Hematopoietic multipotent progenitor cell treated with erythropoietin and hydrocortisone succinate and interleukin-3 and kit ligand, for 4 days (in vitro differentiated cells): ENCODE measurements around the gene LAMP2.
"Not testable (repeated sequence)": the region's sequence is repeated elsewhere in the genome, so short reads cannot be mapped to it uniquely, and the experiment has no call there.

Experiments used
- DNase-seq: peaks from one replicate; pipeline ENCODE4 v3.0.0-alpha.2; 2015

Gene LAMP2

DNA sequence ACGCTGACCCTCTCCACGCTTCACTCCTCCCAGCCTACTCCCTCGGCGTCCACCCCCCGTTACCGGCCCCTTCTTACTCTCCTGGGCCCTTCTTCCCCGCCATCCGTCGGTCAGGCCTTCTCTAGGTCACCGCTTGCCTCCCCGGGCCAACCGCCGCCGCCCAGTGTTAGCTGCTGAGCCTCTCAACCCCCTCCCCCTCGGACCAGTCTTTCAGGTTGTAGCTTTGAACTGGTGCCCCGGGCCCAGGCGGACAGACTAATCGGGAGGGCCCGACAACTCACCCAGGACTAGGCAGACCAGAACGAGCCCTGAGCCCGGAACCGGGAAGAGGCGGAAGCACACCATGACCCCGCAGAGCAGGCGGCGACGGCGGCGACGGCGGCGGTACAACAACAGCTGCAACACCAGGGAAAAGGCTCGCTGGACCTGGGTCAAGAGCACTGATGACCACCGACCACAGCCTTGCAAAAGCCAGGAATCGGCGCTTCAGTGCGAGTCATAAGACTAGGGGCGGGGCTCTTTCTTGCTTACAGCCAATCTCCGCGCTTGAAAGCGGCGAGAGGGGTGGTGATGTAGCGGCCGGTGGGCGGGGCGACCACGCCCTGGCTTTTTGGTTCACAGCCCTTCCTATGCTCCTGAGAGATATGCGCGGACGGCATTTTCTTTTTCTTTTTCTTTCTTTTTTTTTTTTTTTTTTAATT lies at the start of gene LAMP2:
Gene LAMP2 (minus strand): TSS at position 472 of the 701 bp plus-strand sequence. CDS start 127 bp downstream, at position 345.
- peak; percentile 95 for DNase-seq

DNA sequence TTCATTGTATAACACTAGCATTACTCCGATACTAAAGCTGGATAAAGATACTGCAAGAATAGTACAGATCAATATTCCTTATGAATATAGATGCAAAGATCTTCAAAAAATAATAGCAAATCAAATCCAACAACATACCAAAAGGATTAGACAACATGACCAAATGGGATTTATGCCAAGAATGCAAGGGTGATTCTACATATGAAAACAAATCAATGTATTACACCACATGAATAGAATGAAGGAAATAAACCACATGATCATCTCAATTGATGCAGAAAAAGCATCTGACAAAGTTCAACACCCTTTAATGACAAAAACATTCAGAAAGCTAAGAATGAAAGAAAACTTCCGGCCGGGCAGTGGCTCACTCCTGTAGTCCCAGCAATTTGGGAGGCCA lies 48.8 kb upstream of the LAMP2 start:
- DNase-seq, result no peak

DNA sequence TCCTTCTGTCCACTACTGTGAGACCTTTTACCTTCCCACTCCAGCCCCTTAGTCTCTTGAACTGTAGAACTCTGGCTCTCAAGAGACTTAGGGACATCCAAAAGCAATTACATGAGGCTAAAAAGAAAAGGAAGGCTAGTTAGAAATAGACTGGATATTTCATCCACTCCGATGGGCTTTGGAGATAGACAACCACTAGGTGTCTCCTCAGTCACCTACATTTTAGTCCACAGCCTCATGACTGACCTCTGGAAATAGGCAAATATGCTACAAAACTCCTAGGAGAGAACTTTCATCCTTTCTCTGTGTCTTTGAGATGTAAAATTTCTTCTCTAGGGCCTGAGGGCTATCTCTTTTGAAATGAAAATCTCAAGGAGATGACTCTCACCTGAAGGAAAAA lies 45.1 kb upstream of the LAMP2 start:
- peak; percentile 52 for DNase-seq

DNA sequence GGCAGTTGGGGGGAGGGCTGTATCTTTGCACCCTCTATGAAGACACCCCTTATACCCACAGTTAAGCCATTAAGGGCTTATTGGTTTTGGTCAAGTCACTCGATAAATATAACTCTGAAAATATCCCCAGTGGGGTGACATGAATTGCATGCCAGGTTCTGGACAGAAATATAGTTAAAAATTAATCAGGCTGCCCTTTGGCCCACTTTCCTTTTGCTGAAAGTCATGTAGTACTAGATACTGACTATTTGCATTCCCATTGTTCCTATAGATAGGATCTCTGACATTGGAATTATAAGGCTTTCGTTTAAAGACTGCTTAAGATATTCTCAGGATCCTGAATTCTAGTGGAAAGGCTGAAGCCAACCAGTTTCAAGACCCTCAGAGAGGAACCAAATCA lies 43.5 kb upstream of the LAMP2 start:
- DNase-seq, result no peak

DNA sequence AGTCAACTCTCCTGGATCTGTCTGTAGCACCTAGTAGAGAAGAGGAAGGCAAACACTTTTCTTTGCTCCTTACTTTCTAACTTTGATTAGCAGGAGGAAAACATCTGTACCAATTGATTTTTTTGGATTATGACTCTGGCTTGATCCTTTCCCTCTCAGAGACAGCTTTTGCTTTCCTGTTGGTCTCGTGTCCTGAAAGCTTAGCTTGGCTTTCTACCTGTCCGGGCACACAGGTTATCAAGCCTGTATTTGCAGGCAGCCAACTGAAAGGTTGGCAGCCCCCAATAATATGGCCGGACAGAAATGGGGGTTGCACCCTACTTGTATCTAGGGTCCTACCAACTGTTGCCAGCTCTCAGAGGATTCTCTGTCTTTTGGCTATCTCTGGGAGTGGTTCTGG lies 43.1 kb upstream of the LAMP2 start:
- no peak for DNase-seq

DNA sequence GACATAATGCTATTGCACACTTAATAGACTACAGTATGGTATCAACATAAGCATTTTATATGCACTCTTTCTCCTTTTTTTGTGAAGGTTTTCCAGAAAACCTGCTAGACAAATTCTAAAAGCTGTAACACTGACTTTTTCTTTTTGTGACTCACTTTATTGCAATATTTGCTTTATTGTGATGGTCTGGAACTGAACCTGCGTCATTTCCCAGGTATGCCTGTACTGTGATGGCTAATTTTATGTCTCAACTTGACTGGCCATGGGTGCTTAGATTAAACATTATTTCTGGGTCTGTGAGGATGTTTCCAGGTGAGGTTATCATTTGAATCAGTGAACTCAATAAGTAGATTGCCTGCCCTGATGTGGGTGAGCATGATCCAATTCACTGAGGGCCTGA lies 35.5 kb upstream of the LAMP2 start:
- DNase-seq, result no peak

DNA sequence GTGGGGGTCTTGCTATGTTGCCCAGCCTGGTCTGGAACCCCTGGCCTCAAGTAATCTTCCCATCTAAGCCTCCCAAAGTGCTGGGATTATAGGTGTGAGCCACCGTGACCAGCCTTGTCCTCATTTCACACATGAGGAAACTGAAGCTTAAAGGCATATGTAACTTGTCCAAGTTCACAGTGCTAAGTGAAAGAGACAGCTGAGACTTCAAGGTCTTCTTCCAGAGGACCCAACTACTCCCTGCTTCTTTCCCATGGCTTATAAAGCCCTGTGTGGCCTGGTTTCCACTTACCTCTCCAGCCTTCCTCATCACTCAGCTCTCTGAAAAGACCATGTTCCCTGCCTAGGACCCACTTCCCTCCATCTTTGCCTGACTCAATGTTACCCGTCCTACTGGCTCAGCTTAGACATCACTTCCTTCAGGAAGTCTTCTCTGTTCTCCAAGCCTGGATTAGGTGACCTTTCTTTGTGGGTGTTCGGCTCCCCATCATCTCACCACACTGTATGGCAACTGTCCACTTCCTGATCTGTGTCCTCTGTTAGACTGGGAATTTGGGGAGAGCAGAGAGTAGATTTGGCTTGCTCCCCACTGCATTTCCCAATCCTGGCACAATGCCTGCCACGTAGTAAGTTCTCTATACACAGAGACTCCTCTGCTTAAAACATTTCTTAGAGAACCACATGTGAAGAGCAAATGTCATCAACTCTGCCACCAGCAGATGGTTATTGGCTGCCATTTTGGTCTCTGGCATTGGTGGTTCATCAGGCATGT lies 30.4 kb upstream of the LAMP2 start:
- DNase-seq, result no peak

DNA sequence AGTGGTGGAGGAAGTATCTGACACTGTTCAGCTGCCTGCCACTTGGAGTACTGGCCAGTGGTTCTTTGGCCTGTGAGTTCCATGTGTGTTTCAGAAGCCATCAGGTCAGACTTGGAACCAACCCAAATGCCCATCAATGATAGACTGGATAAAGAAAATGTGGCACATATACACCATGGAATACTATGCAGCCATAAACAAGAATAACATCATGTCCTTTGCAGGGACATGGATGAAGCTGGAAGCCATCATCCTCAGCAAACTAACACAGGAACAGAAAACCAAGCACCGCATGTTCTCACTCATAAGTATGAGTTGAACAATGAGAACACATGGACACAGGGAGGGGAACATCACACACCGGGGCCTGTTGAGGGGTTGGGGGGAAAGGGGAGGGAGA lies 21.0 kb upstream of the LAMP2 start:
- DNase-seq, result not testable (repeated sequence)

DNA sequence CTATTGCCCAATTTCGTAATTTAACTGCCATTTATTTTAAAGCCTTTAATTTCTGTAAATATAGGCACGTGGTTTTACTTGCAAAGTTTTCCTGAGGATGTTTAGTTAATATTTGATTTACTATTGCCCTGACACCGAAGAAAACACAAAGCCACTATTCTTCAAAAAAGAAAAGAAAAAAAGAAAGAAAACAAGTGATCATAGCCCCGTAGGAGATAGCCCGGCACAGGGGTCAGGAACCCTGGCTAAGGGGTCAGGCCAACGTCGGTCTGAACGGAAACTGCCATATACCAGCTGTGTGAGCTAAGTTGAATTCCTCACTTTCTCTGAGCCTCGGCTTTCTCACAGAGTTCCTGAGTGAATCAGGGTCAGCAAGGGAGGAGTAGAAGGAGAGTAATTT lies 17.7 kb upstream of the LAMP2 start:
- DNase-seq, result no peak

DNA sequence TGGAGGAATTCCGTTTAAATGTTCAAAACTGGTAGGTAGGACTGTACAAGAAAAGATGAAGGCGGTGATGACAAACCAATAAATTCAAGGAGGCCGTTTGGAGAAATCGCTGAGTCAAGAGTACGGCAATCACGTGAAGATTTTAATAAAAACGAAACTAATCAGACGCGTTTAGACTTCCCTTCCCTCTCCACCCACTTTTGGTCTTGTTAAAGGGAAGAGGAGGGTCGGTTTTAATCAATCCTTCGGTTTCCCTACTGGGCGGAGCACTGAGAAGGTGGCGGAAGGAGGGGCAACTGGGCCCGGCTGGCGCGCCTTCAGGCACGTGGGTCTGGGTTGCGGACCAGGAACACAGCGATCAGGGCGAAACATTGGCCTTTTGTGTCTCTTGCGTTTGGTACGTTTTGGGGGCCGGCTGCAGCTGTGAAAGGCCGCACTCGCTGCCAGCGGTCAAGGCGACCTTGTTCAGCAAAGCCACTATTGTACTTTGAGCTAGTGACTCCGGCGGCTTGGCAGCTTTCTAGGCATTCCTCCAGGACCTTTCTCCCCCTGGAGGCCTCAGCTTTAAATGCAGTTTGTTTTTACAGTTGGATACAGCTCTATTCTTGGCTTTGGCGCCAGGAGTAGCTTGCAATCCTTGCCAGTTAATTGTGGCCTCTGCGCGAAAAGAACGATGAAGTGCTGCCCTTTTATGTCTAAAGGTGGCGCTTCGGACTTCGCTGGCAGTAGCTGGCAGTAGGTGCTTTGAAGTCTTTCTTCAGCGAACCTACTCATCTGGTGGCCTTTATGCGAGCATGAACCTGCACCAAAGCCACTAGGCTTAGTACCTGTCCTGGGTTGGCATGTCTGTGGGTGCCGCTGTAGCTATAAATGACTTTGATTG lies 16.8 kb upstream of the LAMP2 start:
- DNase-seq, result peak; percentile 96

DNA sequence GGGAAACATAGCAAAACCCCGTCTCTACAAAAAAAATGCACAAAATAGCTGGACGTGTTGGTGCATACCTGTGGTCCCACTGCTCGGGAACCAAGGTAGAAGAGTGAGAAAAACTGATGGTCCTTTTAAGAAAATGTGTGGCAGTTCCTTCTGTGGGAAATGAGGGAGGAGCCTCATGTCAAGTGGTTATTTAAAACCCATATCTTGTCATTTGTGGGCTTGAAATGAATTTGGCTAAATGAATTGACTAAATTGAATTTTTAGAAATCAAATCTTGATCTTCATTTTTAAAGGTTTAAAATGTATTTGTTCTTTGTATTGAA lies 16.2 kb upstream of the LAMP2 start:
- DNase-seq, result no peak

DNA sequence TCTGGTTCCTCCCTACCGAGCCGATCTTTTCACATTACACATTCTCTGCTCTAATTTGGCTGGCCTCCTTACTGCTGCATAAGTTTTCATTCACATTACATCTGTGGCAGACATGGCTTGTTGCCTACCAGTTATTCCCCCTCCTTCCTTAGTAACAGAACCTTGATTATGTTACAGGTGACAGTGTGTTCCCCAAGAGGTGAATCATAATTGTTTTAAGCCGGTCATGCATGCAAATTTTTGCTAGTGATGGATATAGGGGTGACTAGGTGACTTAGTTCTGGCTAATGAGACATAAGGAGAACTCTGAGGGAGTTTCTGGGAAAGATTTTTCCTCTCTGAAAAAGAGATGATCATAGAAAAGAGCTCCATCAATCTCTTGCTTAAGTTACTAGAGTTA lies 8.4 kb upstream of the LAMP2 start:
- no peak for DNase-seq

DNA sequence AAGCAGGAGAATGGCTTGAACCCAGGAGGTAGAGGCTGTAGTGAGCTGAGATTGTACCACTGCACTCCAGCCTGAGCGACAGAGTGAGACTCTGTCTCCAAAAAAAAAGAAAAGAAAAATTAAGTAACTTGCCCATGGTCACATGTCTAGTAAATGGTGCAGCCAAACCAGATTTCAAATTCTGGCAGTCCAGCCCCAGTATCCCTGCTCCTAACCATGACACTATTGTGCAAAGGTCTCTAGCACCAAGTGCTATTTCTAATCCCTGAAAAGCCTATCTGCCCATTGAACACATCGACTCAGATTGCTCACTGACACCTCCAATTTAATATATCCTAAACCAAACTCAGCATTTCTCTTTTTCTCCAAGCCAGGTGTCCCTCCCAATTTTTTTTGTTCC lies 7.6 kb upstream of the LAMP2 start:
- no peak for DNase-seq

DNA sequence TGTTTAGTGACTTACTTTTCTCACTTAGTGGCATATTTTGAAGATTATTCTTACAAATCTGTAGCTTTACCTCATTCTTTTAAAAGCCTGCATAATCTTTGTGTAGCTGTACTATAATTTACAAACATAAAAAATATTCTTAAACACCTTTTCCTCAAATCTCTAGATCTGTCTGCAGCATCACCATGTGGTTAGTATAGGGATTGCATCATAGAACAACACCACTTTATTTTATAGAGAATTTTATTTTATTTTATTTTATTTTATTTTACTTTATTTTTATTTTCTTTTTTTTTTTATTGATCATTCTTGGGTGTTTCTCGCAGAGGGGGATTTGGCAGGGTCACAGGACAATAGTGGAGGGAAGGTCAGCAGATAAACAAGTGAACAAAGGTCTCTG lies 6.4 kb upstream of the LAMP2 start:
- DNase-seq, result peak; percentile 59

DNA sequence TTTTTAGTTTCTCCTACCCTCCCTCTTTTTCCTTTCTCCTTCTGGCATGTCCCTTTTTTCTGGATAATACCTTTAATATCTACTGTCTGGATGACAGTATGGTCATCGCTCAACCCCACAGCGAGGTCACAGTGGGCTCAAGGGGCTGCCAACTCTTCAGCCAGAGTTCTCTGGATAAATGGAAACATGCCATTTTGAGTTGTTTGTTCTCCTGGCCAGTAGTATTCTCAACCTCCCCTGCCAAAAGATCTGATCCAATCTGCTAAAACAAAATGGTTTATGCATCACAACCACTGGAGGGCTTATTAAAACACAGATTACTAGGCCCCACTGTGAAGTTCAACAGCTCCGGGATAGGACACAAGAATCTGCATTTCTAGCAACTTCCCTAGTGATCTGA lies 5.0 kb upstream of the LAMP2 start:
- no peak for DNase-seq

DNA sequence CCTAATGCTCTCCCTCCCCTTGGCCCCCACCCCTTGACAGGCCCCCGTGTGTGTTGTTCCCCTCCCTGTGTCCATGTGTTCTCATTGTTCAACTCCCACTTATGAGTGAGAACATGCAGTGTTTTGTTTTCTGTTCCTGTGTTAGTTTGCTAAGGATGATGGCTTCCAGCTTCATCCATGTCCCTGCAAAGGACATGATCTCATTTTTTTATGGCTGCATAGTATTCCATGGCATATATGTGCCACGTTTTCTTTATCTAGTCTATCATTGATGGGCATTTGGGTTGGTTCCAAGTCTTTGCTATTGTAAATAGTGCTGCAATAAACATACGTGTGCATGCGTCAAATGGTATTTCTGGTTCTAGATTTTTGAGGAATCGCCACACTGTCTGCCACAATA lies 561 bp upstream of the LAMP2 start:
- not testable (repeated sequence) for DNase-seq

DNA sequence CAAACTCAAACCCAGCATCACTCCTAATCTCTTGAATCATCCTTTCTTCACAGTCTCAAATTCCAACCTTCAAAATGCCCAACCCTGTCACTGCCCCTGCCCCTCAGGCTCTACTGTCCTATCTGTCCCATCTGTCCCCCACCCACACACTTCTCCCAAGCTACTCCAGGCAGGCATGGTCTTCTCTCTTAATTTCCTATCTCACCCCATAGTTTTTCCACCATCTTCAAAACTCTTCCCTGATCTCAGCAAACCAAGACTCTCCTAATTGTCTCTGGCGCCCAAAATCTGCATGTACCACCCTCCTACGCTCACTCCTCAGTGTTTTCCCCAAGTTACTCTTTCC lies 644 bp downstream of the LAMP2 start:
- DNase-seq, result no peak

DNA sequence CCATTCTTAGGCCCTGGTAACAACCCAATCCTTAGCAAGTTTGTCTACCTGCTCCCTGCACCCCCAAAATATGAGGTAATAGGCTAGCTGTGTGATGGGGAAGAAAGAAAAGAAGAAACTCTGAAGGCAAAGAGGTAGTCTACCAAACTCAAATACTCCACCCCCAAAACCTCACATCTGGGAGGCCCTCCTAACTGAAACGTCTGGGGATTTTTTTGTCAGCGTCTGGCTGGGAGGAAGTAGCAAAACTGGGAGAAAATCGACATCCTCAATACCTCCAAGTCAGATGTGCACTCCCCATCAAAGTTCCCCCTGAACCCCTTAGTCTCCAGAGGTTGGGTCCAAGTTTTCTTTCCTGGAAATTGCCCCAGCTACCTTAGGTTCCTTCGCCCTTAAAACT lies 1.0 kb downstream of the LAMP2 start:
- peak; percentile 43 for DNase-seq

DNA sequence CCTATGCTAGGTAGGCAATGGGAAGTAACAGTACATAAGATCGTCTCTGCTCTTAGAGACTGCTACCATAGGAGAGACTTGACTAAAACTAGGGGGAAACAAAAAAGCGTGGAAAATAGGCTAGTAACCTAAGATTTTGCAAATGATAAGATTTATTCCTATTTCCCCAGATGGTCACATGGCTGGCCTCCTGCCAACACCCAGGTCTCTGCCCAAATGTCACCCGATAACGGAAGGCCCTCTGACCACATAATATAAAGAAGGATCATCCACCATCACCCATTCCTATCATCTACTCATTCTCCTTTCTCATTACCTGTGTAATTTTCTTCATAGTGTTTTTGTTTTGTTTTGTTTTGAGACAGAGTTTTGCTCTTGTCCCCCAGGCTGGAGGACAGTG lies 4.7 kb downstream of the LAMP2 start:
- DNase-seq, result peak; percentile 60

DNA sequence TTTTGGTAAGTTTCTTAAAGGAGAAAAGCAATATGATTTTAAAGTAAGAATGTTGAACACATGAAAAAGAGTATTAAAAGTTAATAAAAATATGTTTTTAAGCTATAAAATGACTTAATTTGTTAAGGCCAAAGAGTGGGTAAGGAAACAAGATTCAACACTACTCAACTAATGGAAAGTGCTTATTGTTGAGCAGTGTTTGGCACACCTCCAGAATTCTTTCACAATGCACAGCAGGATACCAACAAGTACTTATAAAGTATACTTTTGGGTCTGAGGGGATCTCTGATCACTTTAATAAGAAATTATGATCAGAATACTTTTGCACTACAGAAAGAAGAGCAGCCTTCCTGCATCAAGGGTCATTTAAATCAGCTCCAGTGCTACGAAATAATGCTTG lies 5.9 kb downstream of the LAMP2 start:
- peak; percentile 62 for DNase-seq

DNA sequence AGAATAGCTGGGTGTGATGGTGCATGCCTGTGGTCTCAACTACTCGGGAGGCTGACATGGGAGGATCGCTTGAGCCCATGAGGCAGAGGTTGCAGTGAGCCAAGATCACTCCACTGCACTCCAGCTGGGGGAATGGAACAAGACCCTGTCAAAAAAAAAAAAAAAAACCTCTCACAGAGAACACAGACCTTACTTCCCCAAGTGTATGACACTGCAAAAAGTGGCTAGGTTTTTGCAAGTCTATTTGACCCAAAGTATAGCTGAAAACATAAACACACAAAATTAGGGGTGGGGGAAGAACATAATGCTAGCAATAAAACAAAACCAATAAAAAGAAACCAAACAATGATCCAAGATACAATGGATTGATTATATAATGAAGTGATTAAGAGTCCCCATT lies 6.7 kb downstream of the LAMP2 start:
- peak; percentile 72 for DNase-seq

DNA sequence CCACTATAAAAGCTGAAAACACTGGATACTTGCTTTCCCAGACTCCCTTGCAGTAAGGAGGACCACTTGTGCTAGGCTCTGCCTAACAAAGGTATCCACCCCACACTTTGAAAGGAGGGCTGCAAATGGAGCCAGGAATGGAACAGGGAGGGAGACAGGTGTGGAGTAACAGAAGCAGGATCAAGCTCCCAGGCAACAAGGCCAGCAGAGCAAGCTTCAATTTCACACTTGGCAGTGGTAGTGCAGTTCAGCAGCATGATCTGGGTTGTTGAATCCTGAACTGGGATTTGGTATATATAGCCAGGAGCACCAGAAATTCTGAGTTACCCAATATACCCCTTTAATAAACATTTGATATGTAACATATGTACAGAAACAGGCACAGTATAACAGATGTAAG lies 9.8 kb downstream of the LAMP2 start:
- DNase-seq, result no peak

DNA sequence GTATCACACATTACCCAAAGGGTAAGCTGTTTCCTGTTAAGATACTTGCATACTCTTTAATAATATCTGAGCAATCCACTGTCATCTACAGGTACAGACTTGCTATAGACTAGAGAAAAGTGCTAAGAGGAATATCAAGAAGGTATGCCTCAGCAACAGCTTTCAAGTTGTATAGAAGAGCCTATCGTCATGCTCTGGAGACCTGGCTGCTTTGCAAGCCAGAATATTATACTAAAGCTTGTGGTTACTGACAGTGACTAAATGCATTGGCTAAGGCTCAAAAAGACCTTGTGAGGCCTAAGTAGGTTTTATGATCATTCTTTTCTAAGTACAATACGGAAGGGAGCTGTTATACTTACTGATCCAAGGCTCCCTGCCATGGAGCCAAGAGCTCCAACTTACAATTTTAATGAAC lies 11.3 kb downstream of the LAMP2 start:
- DNase-seq, result peak; percentile 76

DNA sequence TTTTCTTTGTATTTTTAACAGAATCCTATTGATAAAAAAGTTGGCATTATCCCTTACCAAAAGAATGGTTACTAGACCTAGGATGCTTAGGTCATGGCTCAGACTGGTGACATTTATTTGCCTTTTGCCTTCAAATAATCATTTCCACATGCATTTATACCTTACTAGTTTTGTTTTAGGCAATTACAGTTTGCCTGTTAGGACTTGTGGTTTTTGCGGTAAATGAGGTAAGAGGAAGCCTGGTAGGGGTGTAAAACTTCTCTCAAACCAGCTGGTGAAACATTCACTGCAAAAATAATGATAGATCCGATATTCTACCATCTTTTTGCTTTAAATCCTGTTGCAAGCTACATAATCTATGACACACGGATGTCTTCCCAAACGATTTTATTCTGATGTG lies 12.1 kb downstream of the LAMP2 start:
- peak; percentile 82 for DNase-seq
